GM19467 (cell line): ENCODE measurements around the gene RPP25L.

Experiments used
- ATAC-seq: cut with Tn5 transposase; IDR thresholded peaks from one replicate; pipeline ENCODE4 v1.9.1; 2021; ENCODE audit warnings: mild to moderate bottlenecking, moderate library complexity; ENCODE audit not compliant: unreplicated experiment

The RPP25L gene

GRCh38 chr9:34638138-34638445 lies 26.2 kb upstream of the RPP25L start:
- no peak for ATAC-seq

DNA sequence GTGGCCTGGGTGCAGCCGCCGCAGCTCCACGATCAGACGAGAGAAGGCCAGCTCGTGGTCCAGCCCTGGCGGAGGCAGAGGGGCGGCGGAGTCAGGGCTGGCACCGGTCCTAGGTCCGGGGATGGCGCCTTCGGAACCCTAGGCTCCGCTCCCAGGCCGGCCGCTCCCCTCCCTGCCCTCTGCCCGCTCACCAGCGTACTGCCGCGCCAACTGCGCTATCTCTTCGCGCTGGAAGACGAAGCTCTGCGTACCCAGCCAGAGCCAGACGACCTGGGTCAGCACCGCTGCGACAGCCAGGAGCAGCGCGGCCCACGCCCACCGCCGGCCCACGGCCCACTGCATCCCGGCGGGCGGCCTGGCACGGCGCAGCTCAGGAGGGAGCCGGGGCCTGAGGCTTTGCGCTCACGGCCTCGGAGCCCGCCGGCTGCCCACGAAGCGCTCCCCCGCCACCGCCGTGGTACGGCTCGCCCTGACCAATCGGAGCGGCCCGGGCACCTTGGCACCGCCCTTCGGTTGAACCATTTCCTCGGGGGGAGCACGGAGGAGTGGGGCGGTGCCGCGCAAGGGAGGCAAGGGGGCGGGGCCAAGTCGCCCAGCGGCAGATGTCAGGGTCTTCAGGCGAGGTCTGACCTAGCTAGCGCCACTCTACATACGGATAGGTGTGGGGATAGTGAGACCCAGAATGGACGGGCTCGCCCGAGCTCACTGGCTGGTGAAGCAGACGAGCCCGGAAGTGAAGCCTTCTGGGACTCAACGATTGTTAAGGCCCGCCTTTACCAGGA lies 25.6 kb upstream of the RPP25L start, which contains the start of gene SIGMAR1:
Gene SIGMAR1, minus strand, starts transcription at position 432 of the 782 bp plus-strand sequence. Its CDS starts 90 bp downstream, at position 342.
- ATAC-seq, result peak; percentile 90

DNA sequence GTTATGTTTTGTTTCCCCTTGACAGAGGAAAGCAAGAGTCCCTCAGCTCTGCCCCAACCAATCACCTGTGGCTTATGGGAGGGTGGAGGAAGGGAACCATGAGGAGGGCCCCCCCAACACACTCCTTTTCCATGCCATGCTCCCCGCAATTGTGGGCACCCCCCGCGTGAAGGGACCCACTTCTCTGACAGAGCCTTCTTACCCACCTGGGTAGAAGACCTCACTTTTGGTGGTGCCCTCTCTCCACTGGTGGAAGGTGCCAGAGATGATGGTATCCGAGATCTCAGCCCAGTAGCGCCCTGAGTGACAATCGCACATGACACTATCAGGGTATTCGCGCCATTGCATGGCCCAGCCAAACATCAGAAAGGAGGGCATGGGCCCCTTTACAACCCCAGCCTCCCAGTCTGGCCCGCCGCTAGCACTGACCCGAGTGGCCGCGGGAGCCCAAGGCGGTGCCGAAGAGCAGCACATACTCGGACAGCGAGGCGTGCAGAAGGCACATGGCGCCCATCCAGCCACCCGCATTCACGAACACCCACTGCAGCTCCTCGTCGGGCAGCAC lies 25.0 kb upstream of the RPP25L start:
- ATAC-seq, result no peak

GRCh38 chr9:34635556-34635955 lies 23.7 kb upstream of the RPP25L start:
- ATAC-seq, result no peak

DNA sequence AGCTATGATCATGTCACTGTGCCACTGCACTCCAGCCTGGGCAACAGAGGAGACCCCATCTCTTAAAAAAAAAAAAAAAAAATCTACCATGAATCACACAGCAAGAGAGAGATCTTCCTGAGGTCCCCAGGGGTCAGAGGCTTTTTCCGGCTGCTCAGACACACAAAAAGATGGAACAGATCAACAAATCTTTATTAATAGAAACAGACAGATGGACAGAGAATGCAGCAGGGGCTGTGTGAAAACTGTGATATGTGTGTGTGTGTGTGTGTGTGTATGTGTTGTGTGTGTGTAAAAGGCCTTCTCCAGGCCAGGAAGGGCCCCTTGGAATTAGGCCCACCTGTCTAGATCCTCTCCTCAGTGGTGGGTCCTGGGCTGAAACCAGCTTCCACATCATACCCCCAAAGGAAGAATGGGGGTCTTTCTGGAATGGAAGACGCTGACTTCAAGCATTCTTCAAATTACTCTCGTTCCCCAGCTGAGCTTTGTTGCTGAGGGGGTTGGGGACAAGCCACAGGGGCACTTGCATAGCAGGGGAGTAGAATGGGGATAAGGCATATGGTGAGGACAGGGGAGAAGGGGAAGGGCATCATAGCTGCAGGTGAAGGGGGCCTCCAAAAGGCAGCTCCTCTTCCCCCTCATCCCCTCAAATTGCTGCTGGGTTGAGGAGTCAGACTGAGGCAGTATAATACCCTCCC lies 22.8 kb upstream of the RPP25L start:
- no peak for ATAC-seq

DNA sequence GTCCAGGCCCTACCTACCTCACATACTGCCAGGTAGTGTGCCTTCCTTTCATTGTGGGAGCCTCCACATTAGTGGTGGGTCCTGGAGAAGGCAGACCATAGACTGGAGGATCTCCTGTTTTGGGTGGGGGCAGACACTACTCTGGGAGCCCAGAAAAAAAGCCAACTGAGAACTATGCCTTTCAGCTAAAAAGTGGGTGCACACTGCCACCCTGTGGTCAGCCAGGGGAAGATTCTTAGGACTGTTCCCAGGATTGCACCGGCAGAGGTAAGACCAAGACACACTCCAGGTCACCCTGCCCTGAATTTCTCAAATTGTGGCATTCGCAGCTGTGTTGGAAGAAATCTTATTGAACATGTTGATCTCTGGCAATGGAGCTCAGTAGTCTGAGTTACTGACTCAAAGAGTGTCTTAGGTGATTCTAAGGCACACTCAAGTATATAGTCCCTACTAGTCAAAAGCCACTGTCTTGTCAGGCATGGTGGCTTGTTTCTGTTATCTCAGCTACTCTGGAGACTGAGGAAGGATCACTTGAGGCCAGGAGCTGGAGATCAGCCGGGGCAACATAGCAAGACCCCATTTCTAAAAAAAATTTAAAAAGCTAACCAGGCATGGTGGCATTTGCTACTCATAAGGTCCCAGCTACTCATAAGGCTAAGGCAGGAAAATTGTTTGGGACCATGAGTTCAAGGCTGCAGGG lies 22.1 kb upstream of the RPP25L start:
- ATAC-seq, result peak; percentile 36

- ATAC-seq, result no peak
Observed at GRCh38 chr9:34633166-34633565, 21.3 kb upstream of the RPP25L start.

GRCh38 chr9:34630402-34631154 lies 18.7 kb upstream of the RPP25L start:
- ATAC-seq, result no peak

- no peak for ATAC-seq
Observed at GRCh38 chr9:34629491-34629808, 17.6 kb upstream of the RPP25L start.

DNA sequence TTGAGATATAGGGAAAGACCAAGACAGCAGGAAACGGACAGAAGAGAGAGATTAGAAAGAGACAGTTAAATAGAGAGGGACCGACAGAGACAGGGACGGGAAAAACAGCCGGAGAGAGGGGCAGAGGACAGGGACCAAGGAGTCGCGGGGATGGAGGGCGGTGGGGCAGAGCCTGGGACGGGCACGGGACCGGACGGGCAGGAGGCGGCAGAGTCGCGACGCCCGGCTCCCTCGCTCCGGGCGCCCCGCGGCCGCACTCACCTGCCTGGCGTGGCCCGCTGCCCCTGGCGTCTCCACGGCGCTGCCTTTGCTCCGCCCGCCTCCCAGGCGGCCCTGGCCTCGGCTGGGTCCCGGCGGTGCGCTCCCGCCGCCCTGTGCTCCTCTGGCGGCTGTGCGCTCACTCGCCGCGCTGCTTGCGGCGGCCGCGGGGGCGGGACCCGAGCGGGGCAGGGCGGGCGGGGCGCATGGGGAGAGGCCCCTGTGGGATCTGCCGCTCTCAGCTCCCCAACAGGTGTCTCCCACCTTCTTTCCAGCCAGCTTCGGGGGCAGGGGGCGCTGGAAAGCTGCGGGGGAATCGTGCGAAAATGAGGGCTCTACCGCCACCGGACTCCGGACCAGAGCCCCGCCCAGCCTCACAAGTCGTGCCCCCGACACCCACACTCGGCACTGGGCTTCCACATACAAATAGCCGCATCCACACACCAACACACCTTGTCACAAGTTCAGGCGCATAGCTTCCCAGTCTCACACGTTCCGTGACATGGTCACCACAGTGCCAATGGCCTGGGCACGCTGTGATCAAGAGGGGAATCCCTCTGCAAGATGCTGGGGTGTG lies 17.0 kb upstream of the RPP25L start, which contains the start of gene ARID3C:
Gene ARID3C, minus strand, starts transcription at position 411 of the 835 bp plus-strand sequence. CDS start 1,052 bp downstream, outside the sequence.
- no peak for ATAC-seq

DNA sequence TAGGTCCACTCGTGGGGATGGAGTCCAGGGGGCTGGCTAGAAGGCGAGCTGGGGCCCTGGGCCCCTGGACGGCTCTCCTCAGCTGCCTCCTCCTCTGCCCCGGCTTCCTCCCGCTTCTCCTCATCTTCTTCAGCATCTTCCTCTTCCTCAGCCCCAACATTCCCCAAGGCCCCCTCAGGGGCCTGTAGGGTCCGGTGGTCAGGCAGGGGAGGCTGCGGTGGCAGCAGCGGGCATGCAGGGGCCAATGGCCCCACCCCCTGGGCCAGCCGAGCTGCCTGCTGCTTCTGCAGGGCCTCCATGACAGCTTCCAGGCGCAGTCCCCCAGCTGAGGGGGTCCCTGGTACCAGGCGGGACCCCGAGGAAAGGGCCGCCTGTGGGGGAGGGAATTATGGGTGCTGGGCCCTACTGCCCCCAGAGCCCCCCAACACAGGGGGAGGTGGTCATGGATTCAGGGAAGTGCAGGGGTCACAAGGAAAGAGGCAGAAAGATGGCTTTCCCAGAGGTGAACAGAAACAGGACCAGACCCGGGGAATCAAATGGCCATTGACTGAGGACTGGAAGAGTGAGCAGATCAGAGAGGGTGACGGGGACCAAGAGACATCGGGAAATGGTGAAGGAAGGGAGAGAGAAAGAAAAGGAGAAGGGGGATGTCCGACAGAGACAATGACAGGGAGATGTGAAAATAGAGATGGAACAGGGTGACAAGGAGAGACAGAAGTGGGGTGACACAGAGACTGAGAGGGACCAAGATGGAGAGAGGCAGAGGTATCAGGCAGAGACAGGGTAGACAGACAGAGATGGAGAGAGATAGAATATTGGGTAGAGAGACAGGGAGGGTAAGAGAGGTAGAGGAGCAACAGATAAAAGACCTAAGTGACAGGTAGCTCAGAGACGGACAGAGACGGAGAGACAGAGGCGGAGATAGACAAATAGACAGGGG lies 16.1 kb upstream of the RPP25L start:
- no peak for ATAC-seq

GRCh38 chr9:34625186-34625486 lies 13.2 kb upstream of the RPP25L start:
- no peak for ATAC-seq

DNA sequence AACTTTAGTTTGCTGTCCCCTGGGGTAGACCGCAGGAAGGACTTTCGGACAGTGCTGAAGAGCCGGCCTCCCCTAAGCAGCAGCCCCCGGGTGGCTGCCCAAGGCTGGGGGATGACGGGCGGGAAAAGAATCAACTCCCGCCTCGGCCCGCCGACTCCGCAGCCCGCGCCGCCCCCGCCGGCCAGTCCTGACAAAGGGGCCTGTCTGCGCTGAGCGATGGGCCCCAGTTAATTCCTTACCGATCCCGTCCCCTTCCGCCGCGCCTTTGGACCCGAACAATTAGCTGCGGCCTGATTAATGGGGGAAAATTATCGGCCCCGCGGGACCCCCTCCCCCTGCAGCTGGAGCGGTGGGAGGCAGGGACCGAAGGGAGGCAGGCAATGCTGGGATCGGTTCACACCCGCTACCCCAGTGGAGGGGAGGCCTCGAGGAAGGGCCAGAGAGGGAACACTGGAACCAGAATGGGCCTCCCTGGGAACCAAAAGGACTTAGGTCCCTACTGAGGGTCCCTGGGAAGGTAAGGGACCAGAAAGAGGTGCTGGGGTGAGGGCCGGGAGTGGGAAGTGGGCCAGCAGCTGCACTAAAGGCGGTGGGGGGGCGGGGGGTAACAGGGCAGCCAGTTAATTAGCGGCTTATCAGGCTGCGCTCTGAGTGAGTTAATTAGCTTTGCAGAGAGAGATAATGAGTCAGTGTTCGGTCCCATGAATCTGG lies 12.7 kb upstream of the RPP25L start:
- ATAC-seq, result no peak

DNA sequence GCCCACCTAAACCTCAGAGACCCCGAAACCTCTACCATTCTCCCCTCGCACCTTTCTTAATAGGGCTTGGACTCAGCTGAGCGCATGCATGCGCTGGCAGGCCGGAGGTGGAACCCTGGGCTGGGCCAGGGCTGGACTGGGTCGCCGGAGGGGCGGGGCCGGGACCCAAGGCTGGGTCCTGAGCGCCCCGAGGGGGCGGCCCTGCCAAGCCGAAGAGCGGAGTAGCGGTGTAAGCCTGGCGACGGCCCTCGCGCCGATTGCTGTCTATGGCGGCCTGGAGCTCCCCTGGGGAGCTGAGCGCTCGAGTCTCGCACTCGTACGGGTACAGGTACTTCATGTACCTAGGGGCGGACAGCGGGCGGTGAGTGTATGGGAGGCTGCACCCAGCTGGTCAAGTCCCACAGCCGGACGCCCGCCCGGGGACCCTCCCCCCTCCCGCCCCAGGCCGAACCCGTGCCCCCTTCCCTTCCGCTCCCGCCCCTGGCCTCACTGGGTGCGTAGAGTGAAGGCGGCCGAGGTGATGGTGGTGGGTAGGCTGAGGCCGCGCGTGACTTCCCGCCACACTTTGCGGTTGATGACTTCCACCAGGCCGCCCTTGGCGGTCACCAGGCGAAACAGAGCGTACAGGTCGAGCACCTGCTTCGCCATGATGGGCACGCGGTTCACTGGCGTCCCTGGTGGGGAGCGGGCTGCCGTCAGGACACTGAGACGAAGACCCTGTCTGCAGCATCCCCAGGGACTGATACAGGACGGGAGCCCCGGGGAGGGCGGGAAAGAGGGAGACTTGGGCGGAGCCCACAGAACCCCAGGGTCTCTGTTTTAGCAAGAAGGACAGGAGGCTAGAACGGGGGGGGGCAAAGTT lies 11.7 kb upstream of the RPP25L start:
- ATAC-seq, result no peak

DNA sequence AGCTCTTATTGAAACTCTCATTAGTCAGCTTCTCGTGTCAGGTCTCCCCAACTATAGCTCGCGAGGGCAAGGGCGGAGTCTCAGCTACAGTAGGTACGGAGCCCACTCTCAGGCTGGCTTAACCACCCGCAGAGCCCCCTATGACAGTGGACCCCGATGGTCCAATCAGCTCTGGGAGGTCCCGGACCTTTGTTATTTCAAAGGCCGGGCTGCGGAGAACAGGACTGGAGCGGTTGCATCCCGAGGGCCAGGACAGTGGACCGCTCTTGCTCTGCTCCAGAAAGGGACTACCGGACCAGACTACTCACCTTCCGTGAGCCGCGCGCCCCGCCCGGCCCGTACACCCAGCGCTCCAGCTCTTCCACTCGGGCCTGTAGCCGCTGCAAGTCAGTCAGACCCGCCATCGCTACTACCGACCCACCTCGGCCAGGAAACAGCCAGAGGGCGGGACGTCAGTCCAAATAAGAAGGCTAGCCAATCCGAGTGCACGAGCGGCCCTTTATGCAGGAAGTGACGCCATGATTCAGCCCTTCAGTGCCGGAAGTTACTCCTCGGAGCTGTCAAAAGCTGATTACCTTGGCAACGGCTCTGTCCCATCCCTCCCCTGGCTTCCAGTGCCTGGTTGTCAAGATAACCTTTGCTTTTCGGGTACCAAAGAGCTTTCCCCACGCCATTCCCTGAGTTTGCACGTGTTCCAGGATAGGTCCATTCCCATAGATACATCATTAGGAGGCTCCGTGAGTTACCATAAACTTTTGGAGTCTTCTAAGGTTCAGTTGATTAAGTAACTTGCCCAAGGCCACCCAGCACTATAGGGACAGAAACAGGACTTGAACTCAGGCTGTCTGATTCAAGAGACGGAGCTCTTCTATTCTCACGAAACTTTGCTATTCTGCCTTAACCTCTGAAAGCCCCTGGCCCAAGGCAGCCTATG lies 8.4 kb upstream of the RPP25L start, which contains the start of gene DCTN3:
Gene DCTN3, minus strand, starts transcription at position 435 of the 934 bp plus-strand sequence. Its CDS starts 31 bp downstream, at position 404.
- peak; percentile 97 for ATAC-seq

DNA sequence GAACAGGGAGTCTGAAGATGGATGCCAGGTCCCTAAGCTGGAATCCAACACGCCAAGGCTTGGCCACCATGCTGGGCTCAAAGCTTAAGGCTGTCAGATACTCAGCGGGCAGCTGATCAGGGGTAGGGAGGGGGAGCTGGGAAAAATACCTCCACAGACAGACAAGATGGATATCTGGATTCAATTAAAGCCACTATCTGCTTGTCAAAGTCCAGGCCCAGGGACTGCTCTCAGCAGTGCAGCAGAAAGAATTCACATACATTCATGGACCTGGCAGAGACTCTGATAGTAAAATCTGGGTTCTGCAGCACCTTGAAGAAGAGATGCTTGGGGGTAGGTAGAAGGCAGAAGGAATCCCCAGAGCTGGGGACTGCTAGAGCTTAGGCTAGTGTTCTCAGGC lies 3.2 kb upstream of the RPP25L start:
- ATAC-seq, result no peak
